ENCODE results near the gene FAM200B.

DNA sequence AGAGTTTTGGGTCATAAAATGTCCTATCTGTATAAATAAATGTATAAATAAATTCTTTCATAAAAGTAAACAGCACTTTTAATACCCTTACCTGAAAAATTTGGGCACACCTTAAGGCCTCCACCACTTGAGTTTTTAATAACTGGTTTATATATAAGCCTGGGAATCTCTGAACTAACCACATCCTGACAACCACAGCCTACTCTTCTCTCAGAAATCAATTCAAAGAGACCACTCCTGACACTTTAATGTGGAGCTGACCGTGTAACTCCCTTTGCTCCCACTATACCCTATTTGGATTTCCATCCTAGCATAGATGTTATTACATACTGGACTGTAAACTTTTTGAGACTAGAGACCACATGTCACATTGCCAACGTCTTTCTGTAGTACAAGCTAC, 30.0 kb upstream of the FAM200B start:
- TF ChIP-seq, protein P1, sequence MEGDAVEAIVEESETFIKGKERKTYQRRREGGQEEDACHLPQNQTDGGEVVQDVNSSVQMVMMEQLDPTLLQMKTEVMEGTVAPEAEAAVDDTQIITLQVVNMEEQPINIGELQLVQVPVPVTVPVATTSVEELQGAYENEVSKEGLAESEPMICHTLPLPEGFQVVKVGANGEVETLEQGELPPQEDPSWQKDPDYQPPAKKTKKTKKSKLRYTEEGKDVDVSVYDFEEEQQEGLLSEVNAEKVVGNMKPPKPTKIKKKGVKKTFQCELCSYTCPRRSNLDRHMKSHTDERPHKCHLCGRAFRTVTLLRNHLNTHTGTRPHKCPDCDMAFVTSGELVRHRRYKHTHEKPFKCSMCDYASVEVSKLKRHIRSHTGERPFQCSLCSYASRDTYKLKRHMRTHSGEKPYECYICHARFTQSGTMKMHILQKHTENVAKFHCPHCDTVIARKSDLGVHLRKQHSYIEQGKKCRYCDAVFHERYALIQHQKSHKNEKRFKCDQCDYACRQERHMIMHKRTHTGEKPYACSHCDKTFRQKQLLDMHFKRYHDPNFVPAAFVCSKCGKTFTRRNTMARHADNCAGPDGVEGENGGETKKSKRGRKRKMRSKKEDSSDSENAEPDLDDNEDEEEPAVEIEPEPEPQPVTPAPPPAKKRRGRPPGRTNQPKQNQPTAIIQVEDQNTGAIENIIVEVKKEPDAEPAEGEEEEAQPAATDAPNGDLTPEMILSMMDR (IDR thresholded peaks at IDR 0.05; ENCODE audit: low read depth, low read length, missing input control) = no peak
- no peak for TF ChIP-seq GABPA (IDR thresholded peaks at IDR 0.05 in 1 of 2, conservative IDR thresholded peaks at IDR 0.05 in 1 of 2)
- TF ChIP-seq RAD21 (IDR thresholded peaks at IDR 0.05) = no peak
- no peak for TF ChIP-seq FOXA1 (IDR thresholded peaks at IDR 0.05)
- TF ChIP-seq YY1 (IDR thresholded peaks at IDR 0.05) = no peak
- no peak for TF ChIP-seq JUND (IDR thresholded peaks at IDR 0.05)
- TF ChIP-seq, protein P2, sequence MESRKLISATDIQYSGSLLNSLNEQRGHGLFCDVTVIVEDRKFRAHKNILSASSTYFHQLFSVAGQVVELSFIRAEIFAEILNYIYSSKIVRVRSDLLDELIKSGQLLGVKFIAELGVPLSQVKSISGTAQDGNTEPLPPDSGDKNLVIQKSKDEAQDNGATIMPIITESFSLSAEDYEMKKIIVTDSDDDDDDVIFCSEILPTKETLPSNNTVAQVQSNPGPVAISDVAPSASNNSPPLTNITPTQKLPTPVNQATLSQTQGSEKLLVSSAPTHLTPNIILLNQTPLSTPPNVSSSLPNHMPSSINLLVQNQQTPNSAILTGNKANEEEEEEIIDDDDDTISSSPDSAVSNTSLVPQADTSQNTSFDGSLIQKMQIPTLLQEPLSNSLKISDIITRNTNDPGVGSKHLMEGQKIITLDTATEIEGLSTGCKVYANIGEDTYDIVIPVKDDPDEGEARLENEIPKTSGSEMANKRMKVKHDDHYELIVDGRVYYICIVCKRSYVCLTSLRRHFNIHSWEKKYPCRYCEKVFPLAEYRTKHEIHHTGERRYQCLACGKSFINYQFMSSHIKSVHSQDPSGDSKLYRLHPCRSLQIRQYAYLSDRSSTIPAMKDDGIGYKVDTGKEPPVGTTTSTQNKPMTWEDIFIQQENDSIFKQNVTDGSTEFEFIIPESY (IDR thresholded peaks at IDR 0.05) = no peak
- no peak for TF ChIP-seq EGR1 (IDR thresholded peaks at IDR 0.05; ENCODE audit: low read depth in 2 of 2)
- TF ChIP-seq, protein P3, sequence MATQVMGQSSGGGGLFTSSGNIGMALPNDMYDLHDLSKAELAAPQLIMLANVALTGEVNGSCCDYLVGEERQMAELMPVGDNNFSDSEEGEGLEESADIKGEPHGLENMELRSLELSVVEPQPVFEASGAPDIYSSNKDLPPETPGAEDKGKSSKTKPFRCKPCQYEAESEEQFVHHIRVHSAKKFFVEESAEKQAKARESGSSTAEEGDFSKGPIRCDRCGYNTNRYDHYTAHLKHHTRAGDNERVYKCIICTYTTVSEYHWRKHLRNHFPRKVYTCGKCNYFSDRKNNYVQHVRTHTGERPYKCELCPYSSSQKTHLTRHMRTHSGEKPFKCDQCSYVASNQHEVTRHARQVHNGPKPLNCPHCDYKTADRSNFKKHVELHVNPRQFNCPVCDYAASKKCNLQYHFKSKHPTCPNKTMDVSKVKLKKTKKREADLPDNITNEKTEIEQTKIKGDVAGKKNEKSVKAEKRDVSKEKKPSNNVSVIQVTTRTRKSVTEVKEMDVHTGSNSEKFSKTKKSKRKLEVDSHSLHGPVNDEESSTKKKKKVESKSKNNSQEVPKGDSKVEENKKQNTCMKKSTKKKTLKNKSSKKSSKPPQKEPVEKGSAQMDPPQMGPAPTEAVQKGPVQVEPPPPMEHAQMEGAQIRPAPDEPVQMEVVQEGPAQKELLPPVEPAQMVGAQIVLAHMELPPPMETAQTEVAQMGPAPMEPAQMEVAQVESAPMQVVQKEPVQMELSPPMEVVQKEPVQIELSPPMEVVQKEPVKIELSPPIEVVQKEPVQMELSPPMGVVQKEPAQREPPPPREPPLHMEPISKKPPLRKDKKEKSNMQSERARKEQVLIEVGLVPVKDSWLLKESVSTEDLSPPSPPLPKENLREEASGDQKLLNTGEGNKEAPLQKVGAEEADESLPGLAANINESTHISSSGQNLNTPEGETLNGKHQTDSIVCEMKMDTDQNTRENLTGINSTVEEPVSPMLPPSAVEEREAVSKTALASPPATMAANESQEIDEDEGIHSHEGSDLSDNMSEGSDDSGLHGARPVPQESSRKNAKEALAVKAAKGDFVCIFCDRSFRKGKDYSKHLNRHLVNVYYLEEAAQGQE (IDR thresholded peaks at IDR 0.05) = no peak
- TF ChIP-seq SP1 (IDR thresholded peaks at IDR 0.05) = no peak
- TF ChIP-seq, protein P4, sequence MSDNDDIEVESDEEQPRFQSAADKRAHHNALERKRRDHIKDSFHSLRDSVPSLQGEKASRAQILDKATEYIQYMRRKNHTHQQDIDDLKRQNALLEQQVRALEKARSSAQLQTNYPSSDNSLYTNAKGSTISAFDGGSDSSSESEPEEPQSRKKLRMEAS (IDR thresholded peaks at IDR 0.05) = no peak
